ENCODE data around the gene SGO1.
"Not testable (repeated sequence)": the region's sequence is repeated elsewhere in the genome, so short reads cannot be mapped to it uniquely, and the experiment has no call there.

SGO1 gene
- 0.70 to 0.72 reads per million in 2 donors for total RNA-seq

DNA sequence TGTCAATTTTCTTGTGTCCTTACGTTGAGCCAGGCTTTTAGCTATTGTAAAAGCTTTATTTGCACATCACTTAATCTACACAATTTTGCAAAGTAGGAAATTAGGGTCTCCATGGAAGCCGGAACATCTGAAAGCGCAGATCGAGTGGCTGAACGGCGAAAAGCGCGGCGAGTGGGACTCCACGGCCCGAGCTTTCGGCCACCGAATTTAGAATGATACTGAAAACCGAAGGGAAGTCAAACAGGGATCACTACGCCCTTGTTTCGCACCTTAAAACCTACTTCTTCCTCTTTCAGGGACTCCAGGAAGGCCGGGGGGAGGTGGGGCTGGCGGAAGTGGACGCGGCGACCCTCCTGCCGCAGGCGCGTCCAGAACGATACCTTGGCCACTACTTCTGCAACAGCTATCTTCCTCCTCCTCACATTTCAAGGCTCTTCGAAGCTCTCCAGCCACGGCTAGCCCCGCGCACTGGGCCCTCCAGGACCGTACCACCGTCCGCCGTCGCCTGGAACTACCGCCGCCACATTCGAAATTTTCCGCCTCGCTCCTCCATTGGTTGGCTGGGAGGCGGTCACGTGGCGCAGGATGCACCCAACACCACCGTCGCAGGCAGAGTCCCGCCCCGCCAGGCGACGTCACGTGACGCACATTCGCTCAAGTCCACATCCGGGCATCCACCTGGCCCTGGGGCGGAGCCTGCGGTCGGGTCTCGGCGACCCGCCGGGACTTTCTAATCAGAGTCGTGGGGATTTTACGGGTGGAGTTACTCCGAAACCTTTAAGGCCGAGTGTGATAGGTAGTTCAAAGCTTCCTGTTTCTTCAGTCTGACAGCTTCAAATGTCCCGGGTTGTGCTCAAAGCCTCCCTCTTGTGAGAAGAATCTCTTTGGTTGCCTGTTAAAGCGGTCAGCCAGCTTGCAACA is at the start of gene SGO1:
Gene SGO1 (minus strand): TSS at position 528 of the 921 bp plus-strand sequence. CDS start 2,179 bp downstream, outside the sequence.
- DNase-seq: peak; percentile 99

DNA sequence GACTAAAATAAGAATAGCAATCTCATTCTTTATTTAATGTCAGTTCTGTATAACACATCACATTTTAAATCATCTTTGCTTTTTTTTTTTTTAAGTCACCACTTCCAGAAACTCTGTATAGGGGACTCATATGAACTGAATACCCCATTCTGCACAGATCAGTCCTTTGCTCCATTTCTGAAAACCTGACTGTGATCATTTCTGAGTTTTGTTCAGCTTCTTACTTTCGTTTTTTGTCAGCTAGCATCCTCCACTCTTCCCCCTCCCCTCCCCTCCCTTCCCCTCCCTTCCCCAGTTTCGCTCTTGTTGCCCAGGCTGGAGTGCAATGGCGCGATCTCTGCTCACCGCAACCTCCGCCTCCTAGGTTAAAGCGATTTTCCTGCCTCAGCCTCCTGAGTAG is 49.8 kb upstream of the SGO1 start:
- no peak for DNase-seq

DNA sequence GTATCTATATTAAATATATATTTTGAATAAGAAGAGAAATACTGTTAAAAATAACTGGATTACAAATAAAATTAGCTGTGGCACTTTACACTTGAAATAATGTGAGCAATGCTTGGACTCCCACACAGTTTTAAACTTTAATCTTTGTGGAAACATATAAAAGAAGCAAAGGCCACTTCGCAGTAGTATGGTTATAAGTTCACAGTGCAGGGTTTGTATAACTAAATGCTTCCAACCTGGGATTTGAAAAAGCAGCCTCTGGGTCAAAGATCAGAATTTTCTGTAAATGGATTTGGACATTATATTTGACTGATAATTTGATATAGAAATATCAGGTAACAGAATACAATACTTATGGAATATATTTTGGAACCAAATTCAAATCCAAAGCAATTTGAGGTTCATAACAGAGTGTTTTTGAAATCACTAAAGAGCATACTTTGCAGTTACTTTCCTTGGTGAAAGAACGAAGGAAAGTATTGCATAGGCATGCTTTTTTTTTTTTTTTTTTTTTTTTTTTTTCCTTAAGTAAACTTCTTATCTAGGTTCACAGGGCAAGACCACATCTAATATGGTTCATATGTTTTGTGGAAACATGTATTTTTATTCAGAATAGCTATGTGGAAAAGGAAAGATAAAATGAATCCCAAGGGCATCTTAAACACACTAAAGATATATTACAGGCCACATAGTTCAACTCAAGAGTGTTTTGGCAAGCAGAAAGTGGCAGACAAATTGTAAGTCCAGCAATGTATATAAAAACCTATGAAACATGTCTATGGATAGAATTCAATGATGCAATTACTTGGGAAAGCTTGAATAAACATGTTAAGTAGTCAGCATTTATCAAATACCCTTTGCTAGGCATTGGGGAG is 47.1 kb upstream of the SGO1 start:
- DNase-seq: no peak

DNA sequence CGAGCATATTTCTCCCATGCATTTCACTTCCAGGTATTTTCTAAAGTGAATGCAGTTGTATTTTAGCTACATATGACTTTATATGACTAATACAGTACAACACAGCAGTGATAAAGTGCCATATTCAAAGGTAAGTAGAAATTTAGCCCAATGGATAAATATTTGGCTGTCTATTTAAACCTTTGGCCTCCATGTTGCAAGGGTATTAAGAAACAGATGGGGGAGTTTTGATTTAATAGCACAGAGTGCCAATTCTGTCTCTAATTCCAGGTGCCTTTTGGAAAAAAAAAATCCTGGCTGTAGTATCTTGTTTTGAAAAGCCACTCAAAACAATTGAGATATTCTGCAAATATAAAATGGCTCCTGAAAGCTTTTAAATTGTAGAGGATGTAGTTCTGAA is 44.9 kb upstream of the SGO1 start:
- no peak for DNase-seq

DNA sequence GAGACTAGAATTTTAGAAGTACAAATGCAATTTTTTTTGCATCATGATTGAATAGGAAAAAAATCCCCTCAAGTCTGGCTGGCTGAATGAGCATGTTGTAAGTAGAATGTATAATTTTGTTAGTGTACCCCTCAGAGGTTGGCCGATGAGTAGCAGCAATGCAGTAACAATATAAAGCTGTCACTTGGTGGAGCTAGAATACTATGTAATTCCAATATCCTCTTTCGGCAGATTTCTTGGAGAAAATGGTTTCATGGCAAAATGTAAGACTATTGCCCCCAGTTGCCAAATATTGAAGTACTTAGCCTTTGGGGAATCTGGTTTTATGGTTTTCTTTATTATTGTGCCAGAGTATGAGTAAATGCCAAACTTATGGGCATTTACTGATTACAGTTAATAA is 39.8 kb upstream of the SGO1 start:
- no peak for DNase-seq

DNA sequence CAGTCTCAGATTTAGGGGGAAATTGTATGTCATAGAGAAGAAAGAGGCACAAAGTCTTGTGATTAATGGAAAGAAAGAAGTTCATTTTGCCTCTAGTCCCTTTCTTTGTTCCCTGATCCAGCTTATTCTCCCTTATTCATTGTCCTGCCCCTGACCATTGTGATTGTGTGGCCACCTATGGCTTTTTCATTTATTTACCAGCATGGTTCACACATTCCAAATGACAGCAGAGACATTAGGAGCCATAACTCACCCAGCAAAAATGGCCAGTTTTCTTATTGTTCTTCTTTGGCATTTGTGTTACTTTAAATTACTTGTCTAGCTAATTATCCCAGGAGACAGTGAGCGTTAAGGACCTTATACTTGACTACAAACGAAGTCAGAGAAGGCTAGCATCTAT is 36.3 kb upstream of the SGO1 start:
- DNase-seq: no peak

DNA sequence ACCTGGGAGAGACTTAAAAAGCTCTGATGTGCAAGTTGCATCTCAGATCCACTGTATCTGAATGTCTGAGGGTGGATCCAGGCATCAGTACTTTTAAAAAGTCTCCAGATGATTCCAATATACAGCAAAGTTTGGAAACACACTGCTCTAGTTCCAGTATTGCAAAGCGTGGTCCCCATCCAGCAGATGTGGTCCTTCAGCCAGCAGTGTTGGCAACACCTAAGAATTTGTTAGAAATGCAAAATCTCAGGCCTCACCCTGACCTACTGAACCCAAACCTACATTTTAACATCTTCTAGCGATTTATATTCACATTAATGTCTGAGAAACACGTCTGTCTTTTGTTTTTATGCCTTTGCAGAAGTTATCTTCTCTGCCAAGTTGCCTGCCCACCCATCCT is 32.2 kb upstream of the SGO1 start:
- DNase-seq: no peak

DNA sequence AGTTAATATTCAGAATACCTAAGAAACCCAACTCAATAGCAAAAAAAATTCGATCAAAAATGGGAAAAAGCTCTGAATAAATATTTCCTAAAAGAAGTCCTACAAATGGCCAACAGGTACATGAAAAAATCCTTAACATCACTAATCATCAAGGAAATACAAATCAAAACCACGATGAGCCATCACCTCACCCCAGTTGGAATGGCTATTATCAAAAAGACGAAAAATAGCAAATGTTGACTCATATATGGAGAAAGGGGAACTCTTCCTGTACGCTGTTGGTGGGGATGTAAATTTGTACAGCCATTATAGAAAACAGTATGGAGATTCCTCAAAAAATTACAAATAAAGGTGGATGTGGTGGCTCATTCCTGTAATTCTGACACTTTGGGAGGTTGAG is 29.6 kb upstream of the SGO1 start:
- DNase-seq: no peak

DNA sequence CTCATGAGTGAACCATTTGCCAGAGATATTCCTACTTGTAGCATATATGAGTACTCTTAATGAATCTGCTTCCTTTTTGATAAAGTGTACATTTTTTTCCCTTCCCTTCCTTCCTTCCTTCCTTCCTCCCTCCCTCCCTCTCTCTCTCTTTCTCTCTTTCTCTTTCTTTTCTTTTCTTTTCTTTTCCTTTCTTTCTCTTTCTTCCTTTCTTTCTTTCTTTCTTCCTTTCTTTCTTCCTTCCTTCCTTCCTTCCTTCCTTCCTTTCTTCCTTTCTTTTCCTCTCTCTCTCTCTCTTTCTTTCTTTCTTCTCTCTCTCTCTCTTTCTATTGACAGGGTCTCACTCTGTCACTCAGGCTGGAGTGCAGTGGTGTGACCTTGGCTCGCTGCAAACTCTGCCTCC is 27.5 kb upstream of the SGO1 start:
- not testable (repeated sequence) for DNase-seq

DNA sequence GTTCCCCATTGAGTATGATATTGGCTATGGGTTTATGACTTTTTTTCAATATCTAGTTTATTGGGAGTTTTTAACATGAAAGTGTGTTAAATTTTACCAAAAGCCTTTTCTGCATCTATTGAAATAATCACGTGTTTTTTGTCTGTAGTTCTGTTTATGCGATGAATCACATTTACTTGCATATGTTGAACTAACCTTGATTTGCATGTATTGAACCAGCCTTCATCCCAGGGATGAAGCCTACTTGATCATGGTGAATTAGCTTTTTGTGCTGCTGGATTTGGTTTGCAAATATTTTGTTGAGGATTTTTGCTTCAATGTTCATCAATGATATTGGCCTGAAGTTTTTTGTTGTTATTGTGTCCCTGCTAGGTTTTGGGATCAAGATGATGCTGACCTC is 21.9 kb upstream of the SGO1 start:
- not testable (repeated sequence) for DNase-seq

DNA sequence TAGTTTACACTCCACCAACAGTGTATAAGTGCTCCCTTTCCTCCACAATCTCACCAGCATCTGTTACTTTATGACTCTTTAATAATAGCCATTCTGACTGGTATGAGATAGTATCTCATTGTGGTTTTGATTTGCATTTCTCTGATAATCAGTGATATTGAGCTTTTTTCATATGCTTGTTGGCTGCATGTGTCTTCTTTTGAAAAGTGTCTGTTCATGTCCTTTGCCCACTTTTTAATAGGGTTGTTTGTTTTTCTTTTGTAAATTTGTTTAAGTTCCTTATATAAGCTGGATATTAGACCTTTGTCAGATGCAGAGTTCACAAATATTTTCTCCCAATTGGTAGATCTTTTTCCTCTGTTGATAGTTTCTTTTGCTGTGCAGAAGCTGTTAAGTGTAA is 19.9 kb upstream of the SGO1 start:
- DNase-seq: not testable (repeated sequence)

DNA sequence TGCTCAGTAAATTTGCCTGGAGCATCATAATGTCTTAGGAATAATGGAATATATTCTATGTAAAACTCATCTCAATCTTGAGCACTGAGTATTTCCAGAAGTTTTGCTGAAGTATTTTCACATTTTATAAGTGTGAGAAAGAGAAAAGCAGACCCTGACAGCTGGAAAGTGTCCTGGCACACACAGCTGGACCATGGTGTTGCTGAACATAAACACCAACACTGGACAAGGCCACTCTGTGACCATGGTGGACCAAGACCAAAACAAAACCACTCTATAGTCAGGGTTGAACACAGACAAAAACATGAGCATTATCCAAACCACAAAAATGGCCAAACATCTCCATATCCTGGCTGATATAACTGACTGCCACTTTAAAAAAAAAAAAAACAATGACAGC is 15.1 kb upstream of the SGO1 start:
- no peak for DNase-seq

DNA sequence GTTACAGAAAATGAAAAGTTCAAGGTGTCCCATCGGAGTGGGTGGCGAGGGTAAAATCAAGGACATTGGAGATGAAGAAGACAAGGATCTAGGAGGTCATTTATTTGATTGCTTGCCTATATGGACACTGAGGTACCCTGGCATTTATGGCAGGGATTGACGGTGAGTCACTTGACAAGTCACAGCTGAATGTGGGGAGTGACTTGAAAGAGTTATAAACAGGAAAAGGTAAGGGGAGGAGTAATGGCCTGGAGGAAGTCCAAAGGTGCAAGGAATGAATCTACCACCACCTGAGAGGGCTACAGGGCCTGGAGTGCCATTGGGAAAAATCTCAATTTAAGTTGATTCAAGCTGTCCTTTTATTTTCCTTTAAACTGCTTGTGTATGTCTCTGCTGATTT is 11.8 kb upstream of the SGO1 start:
- DNase-seq: no peak

DNA sequence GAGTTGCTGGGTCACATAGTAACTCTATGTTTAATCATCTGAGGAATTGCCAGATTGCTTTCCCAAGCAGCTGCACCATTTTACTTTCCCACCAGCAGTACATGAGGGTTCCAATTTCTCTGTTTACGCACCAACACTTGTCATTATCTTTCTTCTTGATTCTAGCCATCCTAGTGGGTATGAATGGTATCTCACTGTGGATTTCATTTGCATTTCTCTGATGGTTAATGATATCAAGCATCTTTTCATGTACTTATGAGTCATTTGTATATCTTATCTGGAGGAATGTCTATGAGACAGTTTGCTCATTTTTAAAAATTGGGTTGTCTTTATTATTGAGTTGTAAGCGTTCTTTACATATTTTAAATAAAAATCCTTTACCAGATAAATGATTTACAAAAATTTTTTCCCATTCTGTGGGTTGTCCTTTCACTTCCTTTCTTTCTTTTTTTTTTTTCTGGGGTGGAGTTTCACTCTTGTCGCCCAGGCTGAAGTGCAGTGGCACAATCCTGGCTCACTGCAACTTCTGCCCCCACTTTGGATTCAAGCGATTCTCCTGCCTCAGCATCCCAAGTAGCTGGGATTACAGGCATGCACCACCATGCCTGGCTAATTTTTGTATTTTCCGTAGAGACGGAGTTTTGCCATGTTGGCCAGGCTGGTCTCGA is 8.9 kb upstream of the SGO1 start:
- DNase-seq: no peak

DNA sequence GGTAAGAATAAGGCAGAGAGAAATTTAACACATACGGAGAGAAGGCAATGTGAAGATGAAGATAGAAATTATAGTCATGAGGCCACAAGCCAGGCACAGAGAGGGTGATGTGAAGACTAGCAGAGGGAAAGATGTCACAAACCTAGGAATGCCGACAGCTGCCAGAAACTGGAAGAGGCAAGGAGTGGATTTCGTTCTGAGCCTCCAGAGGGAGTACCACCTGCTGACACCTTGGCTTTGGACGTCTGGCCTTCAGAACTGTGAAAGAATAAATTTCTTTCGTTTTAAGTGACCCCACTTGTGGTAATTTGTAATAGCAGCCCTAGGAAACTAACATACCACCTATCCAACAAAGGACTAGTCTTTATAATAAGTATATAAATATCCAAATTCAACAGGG is 5.0 kb upstream of the SGO1 start:
- DNase-seq: no peak

DNA sequence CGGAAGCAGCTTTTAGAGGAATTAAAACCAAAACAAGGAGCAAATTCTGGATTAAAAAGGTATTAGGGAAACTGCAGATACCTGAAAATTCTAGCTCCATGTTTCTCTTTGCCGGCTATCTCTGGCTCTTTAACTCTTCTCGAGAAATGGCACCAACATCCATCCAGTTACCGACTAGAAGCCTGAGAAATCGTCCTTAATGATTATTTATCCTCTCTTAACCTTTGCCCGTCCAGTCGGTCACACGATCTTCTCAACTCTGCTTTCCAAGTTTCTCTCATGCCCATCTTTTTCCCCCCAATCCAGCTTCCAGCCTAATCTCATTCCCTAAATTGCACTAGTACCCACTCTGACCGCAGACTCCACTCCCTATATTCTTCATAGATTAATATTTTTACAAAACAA is 596 bp upstream of the SGO1 start:
- no peak for DNase-seq

DNA sequence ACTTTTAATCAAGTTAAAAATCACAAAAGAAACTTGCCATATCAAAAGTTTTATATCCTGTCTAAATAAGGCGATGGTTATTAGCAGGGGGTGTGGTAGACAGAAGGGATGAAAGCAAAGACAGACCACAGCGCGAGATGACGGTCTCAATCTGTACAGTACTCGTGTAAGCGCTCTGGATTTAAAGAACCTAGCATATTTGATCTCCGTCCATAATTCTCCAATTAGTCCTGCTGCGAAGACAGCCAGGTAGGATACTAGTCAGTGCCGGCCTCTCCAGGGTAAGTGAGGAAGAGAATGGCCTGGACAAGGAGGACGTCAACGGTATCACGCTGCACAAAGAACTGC is 701 bp downstream of the SGO1 start:
- DNase-seq: no peak

DNA sequence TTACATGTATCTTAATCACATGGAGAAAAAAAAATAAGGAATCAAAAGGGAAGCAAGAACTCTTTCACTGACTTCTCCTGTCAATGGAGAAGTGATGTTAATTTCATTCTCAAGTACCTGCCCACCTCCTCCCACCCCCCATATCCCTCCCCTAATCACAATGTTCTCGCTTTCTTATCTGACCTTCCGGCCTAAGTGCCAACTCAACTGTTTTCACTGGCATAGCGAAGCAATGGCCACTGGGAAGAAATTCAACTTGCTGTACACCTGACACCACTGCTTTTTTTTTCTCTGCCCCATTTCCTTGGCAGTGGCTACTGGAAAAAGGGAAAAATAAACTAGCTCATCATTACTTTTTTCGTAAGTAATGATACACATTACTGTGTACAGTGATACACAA is 3.8 kb downstream of the SGO1 start:
- DNase-seq: no peak

DNA sequence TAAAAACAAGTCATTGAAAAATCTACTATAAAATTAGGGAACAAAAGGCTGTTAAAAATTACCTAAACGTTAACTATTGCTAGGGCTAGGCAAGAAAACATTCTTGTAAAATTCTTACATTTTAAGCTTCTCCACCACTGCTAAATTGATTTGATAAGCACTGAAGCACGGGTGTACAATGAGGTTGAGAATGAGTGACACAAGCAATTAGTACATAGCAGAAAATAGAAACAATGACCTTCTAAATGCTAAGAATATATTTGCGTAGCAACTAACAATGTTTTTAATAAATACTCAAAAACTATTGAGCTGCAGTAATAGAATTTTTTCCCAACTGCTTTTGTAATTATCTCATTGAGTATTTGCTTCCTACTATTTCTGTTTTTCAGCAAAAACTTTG is 4.7 kb downstream of the SGO1 start:
- no peak for DNase-seq

DNA sequence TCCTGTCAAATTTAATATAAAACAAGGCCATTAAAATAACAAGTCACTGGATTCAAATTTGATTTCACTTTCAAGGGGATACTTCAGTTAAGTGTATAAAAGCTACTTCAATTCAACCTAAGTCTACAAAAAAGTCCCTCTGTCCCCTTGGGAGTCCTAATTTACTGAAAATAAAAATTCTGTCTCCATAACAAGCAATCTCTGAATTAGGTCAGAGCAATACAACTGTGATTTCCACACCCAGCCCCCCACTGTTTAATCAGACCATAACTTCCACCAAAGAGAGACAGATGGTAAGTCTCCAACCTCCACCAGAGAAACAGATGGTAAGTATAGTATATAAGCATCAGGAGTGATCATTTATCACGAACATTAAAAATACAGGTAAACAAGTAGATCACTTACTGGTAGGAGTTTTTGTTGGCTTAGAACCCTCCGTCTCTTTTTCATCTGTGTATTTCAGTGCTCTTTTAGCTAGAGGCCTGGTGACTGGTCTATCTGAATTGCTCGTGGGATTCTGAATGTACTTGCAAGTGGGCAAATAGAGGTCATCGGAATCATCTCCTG is 12.1 kb downstream of the SGO1 start:
- no peak for DNase-seq

DNA sequence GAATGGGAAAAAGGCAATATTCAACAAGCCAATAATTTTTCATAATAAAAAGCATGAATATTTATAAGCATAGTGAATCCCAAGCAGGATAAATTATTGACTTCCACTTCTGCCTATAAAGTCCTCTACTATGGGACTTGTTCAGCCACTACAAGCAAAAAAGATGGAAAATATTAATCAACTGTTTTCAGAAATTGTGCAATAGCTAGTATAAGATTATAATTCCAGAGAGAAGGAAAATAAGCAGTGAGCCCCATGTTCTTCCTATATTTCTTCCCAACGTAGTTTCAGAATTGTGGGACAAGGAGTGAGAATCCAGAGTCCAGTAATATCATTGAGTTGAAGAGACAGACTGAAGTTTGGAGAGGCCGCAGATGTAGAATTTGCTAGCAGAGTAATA is 24.3 kb downstream of the SGO1 start:
- DNase-seq: no peak

DNA sequence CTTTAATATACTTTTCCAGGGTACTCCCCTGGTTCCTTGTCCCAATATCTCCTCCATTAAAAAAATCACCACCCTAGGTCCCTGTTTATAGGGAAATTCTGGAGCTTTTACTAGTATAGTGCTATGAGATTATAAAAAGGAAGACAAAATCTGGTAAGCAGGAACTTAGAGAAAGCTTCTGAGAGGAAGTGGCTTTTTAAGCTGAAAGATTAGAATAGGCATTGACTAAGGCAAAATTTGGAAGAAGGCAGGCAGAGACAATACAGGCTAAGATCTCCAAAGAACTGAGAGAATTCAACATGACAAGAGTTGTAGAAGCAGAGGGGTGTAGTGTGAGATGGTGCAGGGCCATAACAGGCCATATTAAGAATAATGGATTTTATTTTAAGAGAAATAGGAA is 25.8 kb downstream of the SGO1 start:
- no peak for DNase-seq

DNA sequence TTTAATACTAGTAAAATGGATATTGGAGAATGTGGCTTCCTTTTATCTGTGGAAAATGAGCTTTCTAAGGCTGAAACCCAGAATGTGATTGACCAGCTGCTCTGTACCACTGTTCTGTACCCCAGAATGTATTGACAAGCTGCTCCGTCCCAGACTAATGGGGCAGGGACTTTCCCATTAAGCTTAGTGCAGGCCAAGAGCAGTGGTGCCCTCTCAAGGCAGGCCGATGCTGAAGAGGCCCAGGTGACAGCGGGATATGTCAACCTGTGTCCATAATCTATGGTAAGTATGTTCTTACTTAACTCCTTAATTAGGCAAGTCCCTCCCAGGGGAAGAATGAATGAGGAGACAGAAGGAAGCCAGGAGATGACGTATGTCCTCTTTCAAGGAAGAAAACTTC is 31.1 kb downstream of the SGO1 start:
- DNase-seq: no peak
